A673 (cell line): ENCODE results near the gene LRRC27. TPM values are rescaled to one million over a fixed set of nuclear protein-coding genes. Genes with fewer than 3 reads are reported as not detected.

Experiments used
- BruUV-seq: library from RNA; stranded (reverse); fragments of 400-500 nt; replicated peaks from 2 replicates; lab custom pipeline; 2021; lab: Mats Ljungman, UMichigan
- CTCF ChIA-PET: fragments of 300-600 bp; sonication (Branson Sonifier 250); formaldehyde crosslinking; loops from one replicate; lab custom pipeline; 2022; ENCODE audit warnings: antibody characterized with exemption; lab: Charles Lee
- POLR2A ChIA-PET: fragments of 300-600 bp; sonication (Branson Sonifier 250); formaldehyde crosslinking; loops from one replicate; lab custom pipeline; 2022; ENCODE audit warnings: antibody characterized with exemption; ENCODE audit not compliant: low non-redundant PET; lab: Charles Lee
- DNase-seq: peaks from one replicate; pipeline ENCODE4 v3.0.0-alpha.2; 2015; ENCODE audit warnings: low spot score
- H3K27ac ChIP-seq: fragments of 200-600 bp; sonication (generic); 2 replicates; pipeline ENCODE4 v1.5.1; 2016; ENCODE audit warnings: mixed run types, low read depth, mild to moderate bottlenecking, mixed read lengths, antibody characterized with exemption, low read length; ENCODE audit not compliant: poor library complexity, severe bottlenecking
- H3K27me3 ChIP-seq: fragments of 200-600 bp; sonication (generic); replicated peaks from 2 replicates; pipeline ENCODE4 v1.6.1; 2017; ENCODE audit warnings: mixed run types, low read depth, mild to moderate bottlenecking, mixed read lengths, antibody characterized with exemption, low read length; ENCODE audit not compliant: insufficient read depth, poor library complexity
- H3K36me3 ChIP-seq: fragments of 200-600 bp; sonication (generic); 2 replicates; pipeline ENCODE4 v1.6.1; 2016; ENCODE audit warnings: mixed run types, mild to moderate bottlenecking, mixed read lengths, antibody characterized with exemption, low read length; ENCODE audit not compliant: insufficient read depth, poor library complexity, severe bottlenecking
- H3K4me1 ChIP-seq: fragments of 200-600 bp; sonication (generic); 2 replicates; pipeline ENCODE4 v1.6.1; 2017; ENCODE audit warnings: mixed run types, mild to moderate bottlenecking, mixed read lengths, antibody characterized with exemption, low read length; ENCODE audit not compliant: insufficient read depth, poor library complexity, severe bottlenecking
- H3K4me3 ChIP-seq: fragments of 200-600 bp; sonication (generic); 2 replicates; pipeline ENCODE4 v1.5.1; 2016; ENCODE audit warnings: low read depth, mixed run types, mild to moderate bottlenecking, mixed read lengths, low read length; ENCODE audit not compliant: poor library complexity, severe bottlenecking
- H3K9me3 ChIP-seq: fragments of 200-600 bp; sonication (generic); 2 replicates; pipeline ENCODE4 v1.6.1; 2016; ENCODE audit warnings: mixed run types, low read depth, mild to moderate bottlenecking, mixed read lengths, antibody characterized with exemption, low read length; ENCODE audit not compliant: poor library complexity, severe bottlenecking
- EZH2 ChIP-seq: fragments of 200-600 bp; sonication (generic); IDR thresholded peaks from 2 replicates; pipeline ENCODE4 v1.6.1; 2017; ENCODE audit warnings: borderline replicate concordance, low read depth, mild to moderate bottlenecking, mixed read lengths, antibody characterized with exemption, low read length; ENCODE audit not compliant: poor library complexity, severe bottlenecking
- intact Hi-C: fragments of 100-400 bp; cut with micrococcal nuclease; formaldehyde crosslinking; loops from one replicate; pipeline ENCODE4 v1.10.0; 2022; ENCODE audit not compliant: unreplicated experiment
- total RNA-seq: library from RNA; stranded (reverse); gene quantifications from 2 replicates; pipeline ENCODE4 v1.2.3, GENCODE V29; 2021
- TF ChIP-seq, protein P1 (sequence below): fragments of 300-800, 200-600 bp; sonication (generic); conservative IDR thresholded peaks from 2 replicates; pipeline ENCODE4 v1.5.1; 2017; ENCODE audit warnings: low read depth, mild to moderate bottlenecking, antibody characterized with exemption, low read length, moderate library complexity, mixed read lengths

Gene LRRC27
- total RNA-seq, 1 experiment from 2014 or later = 11.5 TPM

- Histone ChIP-seq H3K36me3 (no peaks in the 10 kb centered on the region), H3K27me3 (no peaks in the 10 kb centered on the region), H3K4me1 (no peaks in the 10 kb centered on the region), H3K4me3 (no peak overlapping the region), H3K9me3 (no peaks in the 10 kb centered on the region), H3K27ac (no peak overlapping the region)
- intact Hi-C loops = no loop called here
- POLR2A ChIA-PET = no interaction called here
- no TSS peak for BruUV-seq
- CTCF ChIA-PET = no interaction called here
- TF ChIP-seq, protein P1, sequence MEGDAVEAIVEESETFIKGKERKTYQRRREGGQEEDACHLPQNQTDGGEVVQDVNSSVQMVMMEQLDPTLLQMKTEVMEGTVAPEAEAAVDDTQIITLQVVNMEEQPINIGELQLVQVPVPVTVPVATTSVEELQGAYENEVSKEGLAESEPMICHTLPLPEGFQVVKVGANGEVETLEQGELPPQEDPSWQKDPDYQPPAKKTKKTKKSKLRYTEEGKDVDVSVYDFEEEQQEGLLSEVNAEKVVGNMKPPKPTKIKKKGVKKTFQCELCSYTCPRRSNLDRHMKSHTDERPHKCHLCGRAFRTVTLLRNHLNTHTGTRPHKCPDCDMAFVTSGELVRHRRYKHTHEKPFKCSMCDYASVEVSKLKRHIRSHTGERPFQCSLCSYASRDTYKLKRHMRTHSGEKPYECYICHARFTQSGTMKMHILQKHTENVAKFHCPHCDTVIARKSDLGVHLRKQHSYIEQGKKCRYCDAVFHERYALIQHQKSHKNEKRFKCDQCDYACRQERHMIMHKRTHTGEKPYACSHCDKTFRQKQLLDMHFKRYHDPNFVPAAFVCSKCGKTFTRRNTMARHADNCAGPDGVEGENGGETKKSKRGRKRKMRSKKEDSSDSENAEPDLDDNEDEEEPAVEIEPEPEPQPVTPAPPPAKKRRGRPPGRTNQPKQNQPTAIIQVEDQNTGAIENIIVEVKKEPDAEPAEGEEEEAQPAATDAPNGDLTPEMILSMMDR = no peak
- TF ChIP-seq EZH2 = no peak
- no peak for DNase-seq
Observed at GRCh38 chr10:132341017-132341416, 9.0 kb downstream of the LRRC27 start.

- DNase-seq = no peak
- H3K27ac ChIP-seq = no peak overlapping the region
- no peaks in the 10 kb centered on the region for H3K4me1 ChIP-seq
- BruUV-seq = no TSS peak
- H3K4me3 ChIP-seq = no peak overlapping the region
- CTCF ChIA-PET = no interaction called here
- no peaks in the 10 kb centered on the region for H3K36me3 ChIP-seq
- no peaks in the 10 kb centered on the region for H3K27me3 ChIP-seq
- TF ChIP-seq, protein P1 = no peak
- TF ChIP-seq EZH2 = no peak
- H3K9me3 ChIP-seq = no peaks in the 10 kb centered on the region
- POLR2A ChIA-PET = no interaction called here
- intact Hi-C loops = no loop called here
Observed at GRCh38 chr10:132341781-132342180, 9.8 kb downstream of the LRRC27 start.

DNA sequence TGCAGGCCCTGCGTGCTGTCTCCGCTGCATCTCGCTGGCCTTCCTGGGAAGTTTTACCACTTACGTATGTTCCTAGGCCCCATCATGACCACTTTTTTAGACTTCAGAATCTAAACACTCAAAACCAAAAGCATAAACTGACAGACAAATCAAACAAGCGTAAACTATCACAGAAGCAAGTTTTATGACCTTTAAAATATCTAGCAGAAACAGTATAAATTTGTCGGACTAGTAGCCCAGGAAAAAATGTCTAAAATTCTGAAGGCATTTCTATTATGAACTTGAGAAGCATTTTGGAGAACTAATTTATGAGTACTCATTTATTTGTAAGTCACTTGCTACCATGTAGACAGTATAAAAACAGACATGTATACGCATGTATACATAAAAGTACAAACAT is 10.6 kb downstream of the LRRC27 start:
- Histone ChIP-seq H3K36me3 (no peaks in the 10 kb centered on the region), H3K27ac (no peak overlapping the region), H3K27me3 (no peaks in the 10 kb centered on the region), H3K4me3 (no peak overlapping the region), H3K9me3 (no peaks in the 10 kb centered on the region), H3K4me1 (no peaks in the 10 kb centered on the region)
- no peak for DNase-seq
- ChIA-PET POLR2A (no interaction called here), CTCF (no interaction called here)
- no TSS peak for BruUV-seq
- intact Hi-C loops = no loop called here
- TF ChIP-seq EZH2 = no peak
- TF ChIP-seq, protein P1 = no peak
